GM18907 (cell line): ENCODE results near the gene MROH2A.

Source experiments
- ATAC-seq: cut with Tn5 transposase; IDR thresholded peaks from one replicate; pipeline ENCODE4 v1.9.1; 2021; ENCODE audit warnings: mild to moderate bottlenecking, moderate library complexity; ENCODE audit not compliant: unreplicated experiment

The MROH2A gene

DNA sequence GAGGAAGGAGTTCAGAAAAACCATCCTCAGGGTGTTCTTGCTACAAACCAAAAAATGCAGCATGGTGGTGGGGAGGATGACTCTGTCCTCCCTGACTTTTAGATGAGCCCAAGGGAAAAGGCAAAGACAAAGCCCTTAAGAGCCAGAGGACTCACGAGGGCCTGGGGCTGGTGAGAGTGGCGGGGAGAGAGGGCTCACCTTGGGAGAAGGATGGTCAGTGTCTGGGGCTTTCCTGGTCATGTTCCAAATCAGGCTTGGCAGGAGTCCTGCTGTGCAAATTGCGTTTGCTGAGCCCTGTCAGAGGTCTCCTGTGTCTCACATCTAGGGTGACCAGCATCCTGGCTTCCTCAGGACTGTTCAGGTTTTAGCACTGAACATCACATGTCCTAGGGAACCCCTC, 13.4 kb upstream of the MROH2A start:
- ATAC-seq, result no peak

DNA sequence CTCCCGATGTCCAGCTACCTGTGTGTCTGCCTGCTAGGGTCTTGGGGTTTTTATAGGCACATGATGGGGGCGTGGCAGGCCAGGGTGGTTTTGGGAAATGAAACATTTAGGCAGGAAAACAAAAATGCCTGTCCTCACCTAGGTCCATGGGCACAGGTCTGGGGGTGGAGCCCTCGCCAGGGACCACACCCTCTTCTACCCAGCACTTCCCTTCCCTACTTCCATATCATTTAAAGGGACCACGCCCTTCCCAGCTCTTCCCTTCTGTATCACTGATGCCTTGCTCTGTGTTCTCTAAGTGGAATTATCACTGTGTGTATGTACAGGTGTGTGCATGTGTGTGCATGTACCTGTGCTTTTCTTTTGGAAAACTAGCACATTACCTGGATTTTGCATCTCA, 11.7 kb upstream of the MROH2A start:
- no peak for ATAC-seq

GRCh38 chr2:233768076-233768475, 10.1 kb upstream of the MROH2A start:
- ATAC-seq, result no peak

DNA sequence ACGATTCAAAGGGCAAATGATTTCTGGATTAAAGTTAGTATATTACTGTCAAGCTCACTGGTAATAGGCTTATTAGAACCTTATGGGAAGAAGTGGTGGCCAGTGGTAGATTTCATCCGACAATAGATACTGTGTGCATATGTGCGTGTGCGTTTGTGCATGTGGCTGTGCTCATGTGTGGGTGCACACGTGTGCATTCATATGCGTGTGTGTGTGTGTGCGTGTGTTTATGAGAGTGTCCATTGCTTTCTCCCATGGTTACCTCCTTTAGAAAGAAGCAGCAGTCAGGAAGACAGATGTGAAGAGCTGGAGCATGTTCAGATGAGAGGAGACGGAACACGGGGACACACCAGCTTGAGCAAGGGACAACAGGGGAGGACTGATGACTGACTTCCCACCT, 8.9 kb upstream of the MROH2A start:
- no peak for ATAC-seq

DNA sequence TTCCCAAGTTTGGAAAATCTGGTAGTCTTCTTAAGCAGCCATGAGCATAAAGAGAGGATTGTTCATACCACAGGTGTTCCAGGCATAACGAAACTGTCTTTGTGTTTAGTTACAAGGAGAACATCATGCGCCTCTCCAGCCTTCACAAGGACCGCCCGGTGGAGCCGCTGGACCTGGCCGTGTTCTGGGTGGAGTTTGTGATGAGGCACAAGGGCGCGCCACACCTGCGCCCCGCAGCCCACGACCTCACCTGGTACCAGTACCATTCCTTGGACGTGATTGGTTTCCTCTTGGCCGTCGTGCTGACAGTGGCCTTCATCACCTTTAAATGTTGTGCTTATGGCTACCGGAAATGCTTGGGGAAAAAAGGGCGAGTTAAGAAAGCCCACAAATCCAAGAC, 6.0 kb upstream of the MROH2A start:
- ATAC-seq, result no peak

- ATAC-seq, result no peak
These were observed 5.5 kb upstream of the MROH2A start for GRCh38 chr2:233772583-233772982.

- no peak for ATAC-seq
These were observed 4.3 kb upstream of the MROH2A start for GRCh38 chr2:233773854-233774253.

DNA sequence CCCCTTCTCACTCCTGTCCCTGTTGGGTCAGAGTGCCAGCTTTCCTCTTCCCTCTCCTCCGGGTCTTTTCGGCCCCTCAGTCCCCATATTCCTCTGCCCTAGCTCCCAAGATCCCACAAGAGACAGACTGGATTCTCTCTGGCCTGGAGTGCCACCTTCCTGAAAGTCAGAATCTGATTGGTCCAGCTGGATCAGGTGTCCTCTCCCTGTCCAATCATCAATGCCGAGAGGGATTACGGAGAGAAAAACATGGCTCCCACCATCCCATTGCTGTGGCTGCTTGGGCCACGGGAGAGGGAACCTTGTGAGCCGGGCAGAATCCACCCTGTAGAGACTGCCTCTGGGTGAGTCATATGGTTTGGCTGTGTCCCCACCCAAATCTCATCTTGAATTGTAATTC, 2.7 kb upstream of the MROH2A start:
- ATAC-seq, result no peak

DNA sequence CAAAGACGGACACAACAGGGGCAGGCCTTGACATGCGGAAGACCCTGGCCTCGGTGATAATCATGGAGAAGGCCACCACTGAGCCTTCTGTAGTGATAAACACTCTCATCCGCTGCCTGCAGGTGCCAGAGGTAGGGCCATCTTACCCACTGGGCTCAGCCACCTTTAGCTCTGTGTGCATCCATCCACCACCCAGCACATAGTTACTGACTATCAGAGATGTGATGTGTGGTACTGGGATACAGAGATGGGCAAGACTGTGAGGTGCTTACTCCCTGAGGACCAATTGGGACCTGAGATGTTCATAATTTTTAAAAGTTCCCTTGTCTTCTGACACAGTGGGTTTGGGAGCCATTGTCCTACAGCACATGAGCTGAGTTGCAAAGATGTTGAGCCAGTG, 1.6 kb downstream of the MROH2A start:
- ATAC-seq, result no peak

DNA sequence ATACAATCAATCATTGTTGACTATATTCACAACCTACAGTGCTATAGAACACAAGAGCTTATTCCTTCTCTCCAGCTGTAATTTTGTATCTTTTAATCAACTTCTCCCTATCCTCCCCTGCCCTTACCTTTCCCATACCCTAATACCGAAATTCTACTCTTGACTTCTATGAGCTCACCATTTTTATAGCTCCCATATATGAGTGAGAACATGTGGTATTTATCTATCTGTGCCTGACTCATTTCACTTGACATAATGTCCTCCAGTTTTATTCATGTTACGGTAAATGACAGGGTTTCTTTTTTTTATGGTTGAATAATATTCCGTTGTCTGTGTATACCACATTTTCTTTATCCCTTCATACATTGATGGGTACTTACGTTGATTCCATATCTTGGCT, 2.6 kb downstream of the MROH2A start:
- ATAC-seq, result no peak

DNA sequence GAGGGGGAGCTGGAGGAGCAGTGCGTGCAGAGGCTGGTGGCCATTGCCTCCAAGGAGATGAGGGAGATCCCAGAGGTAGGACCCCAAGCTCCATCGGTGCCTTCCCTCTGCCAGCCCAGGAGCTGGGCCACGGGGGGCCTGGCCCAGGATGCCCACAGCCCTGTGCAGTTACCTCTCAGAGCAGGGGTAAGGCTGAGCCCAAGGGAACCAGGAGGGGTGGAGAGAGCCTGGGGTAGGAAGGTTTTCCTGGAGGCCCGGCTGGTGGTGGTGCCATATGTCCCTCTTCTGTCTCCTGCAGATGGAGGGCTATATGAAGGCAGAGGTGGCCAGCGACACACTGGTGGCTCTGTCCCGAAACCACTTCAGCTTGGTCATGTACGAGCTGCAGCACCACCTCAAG, 11.4 kb downstream of the MROH2A start:
- no peak for ATAC-seq

DNA sequence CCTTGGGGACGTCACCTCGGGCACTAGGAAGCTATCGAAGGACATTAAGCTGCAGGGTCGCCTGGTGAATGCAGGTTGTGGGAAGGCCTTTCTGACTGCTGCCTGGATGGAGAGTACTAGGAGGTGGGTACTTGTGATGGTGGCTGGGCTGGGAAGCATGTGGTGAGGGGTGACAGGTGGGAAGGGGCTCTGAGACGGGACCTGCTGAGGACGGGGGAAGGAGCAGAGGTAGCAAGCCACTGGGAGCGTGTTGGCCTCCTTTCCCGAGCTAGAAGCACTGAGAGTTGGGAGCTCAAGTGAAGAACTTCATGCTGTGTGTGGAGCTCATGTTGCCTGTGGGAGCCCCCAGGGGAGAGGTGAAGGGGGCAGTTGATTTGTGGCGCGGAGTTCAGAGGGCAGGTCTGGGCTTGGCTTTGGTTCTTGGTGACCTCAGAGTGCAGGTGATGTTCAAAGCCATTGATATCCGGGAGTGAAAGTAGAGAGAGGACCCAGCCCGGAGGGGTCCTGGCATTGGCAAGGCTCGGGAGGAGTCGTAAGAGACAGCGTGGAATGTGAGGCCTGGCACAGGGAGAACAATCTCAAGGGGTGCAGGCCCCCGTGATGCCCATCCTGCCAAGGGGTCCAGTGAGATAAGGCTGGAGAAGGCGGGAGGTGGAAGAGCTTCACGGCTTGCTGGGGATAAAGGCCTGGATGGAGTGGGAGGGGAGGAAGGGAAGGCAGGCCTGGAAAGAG, 13.2 kb downstream of the MROH2A start:
- no peak for ATAC-seq

DNA sequence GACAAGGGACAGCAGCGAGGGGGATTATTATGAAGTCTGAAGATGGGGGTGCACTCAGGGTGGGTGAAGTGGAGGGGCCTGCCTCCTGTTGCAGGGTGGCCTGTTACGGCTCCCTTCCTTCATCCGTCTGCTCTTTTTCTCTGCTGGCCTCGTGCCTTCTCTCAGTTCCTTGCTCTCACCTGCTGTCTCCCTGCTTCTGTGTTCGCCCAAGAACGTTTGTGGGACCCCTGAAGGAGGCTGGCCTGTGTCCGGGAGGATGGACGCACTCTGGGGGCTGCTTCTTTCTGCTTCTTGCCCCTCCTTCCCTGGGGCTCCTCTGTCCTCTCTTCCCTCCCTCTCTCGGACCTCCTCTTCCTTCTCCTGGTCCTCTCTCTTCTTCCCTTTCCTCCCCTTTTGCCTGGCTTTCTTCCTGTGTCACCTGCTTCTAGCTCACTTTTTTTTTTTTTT, 13.8 kb downstream of the MROH2A start:
- ATAC-seq, result no peak

DNA sequence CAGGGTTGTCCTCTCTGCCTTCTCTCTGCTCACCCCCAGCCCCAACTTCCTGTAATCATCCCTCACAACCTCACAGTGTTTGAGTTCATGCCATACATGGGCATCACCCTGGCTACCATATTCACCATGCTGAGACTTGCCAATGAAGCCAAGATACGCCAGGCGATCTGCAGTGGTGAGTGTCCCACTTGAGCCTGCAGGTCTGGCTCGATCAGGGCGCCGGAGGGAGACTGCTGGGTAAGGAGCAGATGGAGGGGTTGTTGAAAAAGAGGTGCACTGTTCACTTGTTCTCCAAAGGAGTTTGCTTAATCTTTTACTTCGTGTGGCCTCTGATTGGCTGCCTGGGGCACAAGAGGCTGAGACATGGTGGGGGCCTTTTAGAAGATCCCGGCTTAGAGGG, 14.6 kb downstream of the MROH2A start:
- no peak for ATAC-seq

GRCh38 chr2:233793465-233794127, 15.5 kb downstream of the MROH2A start:
- ATAC-seq, result no peak

DNA sequence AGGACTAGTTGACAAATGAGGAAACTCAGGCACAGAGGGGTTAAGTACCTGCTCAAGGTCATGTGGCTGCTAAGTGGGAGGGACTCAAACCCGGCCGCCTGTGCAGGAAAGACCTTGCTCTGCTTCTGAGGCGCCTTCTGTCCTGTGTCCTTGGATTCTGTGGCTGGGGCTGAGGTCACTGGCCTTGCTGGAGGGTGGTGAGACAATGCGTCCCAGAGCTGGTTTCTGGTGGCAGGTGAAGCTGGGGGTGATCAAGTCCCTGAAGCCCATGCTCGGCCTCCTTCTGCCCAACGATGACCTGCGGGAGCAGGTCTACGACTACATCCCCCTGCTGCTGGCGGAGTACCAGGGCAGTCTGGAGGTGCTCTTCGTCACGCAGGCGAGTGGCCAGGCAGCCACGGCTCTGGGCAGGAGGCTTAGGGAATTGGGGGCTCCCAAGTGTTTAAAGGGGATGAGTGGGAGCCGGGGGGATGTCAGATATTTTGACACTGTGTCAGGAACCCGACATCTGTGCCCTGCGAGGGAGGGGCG, 16.1 kb downstream of the MROH2A start:
- ATAC-seq, result no peak

GRCh38 chr2:233795735-233796171, 17.6 kb downstream of the MROH2A start:
- ATAC-seq, result no peak

DNA sequence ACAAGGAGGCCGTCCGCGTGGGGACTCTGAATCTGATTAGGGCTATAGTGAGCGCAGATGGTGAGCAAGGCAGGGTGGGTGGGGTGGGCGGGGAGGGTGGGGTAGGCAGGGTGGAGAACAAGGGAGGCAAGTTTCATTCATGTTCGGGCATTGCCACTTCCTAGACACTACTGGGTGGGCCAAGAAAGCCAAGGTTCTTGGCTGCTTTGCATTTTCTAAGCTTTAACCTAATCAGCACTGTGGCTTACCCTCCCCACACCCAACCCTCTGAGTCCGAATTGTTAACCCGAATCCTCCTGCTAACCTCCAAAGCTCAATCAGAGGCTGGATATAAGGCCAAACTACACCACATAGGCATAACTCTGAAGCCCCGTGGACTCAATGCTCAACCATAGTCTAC, 18.1 kb downstream of the MROH2A start:
- ATAC-seq, result no peak

GRCh38 chr2:233798335-233799086, 20.4 kb downstream of the MROH2A start:
- ATAC-seq, result no peak

GRCh38 chr2:233799087-233799665, 21.0 kb downstream of the MROH2A start:
- no peak for ATAC-seq

GRCh38 chr2:233799716-233800115, 21.6 kb downstream of the MROH2A start:
- no peak for ATAC-seq
